PFSK-1 (cell line): Measurements from ENCODE around the gene ABLIM2.
A peak's percentile ranks its signal among the peaks of the same experiment; 100 is the strongest.

Source experiments
- FOXP2 ChIP-seq: optimal IDR thresholded peaks from 2 replicates; pipeline ENCODE3; 2011; ENCODE audit warnings: borderline replicate concordance, control low read depth, inconsistent platforms; ENCODE audit not compliant: insufficient read depth; ENCODE audit errors: extremely low read length, extremely low read depth
- POLR2AphosphoS5 ChIP-seq: IDR thresholded peaks from 2 replicates; pipeline ENCODE4 v1.6.1; 2012; ENCODE audit warnings: low read depth, mild to moderate bottlenecking, control low read depth, low read length, moderate library complexity
- SIN3A ChIP-seq: IDR thresholded peaks from 2 replicates; pipeline ENCODE4 v1.6.1; 2012; ENCODE audit warnings: mild to moderate bottlenecking, low read length, moderate library complexity, borderline replicate concordance; ENCODE audit not compliant: insufficient read depth
- TAF1 ChIP-seq: IDR thresholded peaks from 2 replicates; pipeline ENCODE4 v1.6.1; 2012; ENCODE audit warnings: low read length, control low read depth, borderline replicate concordance; ENCODE audit not compliant: insufficient read depth
- TF ChIP-seq, protein P1 (sequence below), 2 experiments: IDR thresholded peaks; 2 replicates each; pipeline versions ENCODE4 v1.6.1 to v1.8.0; 2011 to 2012; ENCODE audit warnings: low read depth in 2 of 2, low read length in 2 of 2, control low read depth in 1 of 2, inconsistent platforms in 1 of 2, mild to moderate bottlenecking in 1 of 2, moderate library complexity in 1 of 2; ENCODE audit not compliant: insufficient read depth in 1 of 2

ABLIM2 gene

DNA sequence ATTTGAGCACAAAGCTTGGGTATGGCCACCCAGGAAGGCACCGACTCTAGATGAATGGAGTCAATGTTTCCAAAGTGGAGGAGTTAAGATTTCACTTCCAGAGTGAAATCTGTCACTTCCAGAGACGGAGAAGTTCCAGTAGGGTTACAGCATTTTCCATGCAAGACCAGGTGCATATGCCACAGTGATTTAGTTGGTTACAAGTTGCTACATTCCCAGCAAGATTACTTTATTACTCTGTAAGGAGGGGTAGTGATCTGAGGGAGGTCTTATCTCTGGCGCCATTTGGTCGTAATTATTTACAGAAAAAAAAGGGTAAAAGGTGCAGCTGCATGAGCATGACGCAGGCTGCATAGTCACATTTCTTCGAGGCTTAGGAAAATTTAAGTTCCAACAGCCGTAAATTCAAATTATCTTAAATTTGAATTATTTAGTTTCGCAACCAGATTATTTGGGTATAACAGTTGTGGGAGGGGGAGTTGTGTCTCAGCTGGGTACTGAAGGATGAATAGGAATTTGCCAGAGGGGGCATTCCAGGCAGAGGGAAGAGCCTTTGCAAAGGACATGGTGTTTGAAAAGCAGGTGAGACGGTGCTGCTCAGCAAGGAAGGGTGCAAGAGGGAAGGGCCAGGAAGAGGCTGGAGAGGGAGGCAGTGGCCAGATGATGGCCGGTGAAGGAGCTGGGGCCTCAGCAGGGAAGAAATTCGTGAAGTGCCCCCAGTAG, 201.5 kb downstream of the ABLIM2 start:
- TF ChIP-seq SIN3A (no peak), TAF1 (no peak), POLR2AphosphoS5 (no peak), FOXP2 (no peak)
- TF ChIP-seq, protein P1, sequence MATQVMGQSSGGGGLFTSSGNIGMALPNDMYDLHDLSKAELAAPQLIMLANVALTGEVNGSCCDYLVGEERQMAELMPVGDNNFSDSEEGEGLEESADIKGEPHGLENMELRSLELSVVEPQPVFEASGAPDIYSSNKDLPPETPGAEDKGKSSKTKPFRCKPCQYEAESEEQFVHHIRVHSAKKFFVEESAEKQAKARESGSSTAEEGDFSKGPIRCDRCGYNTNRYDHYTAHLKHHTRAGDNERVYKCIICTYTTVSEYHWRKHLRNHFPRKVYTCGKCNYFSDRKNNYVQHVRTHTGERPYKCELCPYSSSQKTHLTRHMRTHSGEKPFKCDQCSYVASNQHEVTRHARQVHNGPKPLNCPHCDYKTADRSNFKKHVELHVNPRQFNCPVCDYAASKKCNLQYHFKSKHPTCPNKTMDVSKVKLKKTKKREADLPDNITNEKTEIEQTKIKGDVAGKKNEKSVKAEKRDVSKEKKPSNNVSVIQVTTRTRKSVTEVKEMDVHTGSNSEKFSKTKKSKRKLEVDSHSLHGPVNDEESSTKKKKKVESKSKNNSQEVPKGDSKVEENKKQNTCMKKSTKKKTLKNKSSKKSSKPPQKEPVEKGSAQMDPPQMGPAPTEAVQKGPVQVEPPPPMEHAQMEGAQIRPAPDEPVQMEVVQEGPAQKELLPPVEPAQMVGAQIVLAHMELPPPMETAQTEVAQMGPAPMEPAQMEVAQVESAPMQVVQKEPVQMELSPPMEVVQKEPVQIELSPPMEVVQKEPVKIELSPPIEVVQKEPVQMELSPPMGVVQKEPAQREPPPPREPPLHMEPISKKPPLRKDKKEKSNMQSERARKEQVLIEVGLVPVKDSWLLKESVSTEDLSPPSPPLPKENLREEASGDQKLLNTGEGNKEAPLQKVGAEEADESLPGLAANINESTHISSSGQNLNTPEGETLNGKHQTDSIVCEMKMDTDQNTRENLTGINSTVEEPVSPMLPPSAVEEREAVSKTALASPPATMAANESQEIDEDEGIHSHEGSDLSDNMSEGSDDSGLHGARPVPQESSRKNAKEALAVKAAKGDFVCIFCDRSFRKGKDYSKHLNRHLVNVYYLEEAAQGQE (IDR thresholded peaks at IDR 0.05; ENCODE audit: insufficient read depth in 1 of 2, low read depth in 2 of 2, low read length in 2 of 2): no peak

DNA sequence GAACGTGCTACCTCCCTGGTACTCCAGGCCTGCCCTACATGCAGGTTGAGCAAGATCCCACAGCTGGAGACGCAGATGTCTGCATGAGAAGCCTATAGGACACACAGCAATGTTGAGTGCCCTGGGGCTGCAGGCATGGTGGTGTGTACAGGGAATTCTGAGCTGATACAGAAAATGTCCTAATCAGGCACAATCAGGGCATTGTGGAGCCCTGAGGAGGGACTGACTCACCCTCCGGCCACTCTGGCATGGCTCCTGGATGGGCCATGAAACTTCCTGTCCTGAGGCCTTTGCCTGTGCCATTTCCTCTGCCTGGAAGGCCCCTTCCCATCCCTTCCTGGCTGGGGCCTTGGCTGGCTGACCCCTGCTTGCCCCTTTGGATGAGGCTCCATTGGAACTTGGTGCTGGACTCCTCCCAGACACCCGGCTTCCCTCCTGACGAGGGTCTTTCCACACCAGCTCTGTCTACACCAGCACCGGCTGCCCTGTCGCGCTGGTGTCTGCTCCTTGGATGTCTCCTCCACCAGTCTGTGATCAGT, 202.3 kb downstream of the ABLIM2 start:
- TF ChIP-seq POLR2AphosphoS5: no peak
- no peak for TF ChIP-seq FOXP2
- TF ChIP-seq TAF1: no peak
- TF ChIP-seq, protein P1 (IDR thresholded peaks at IDR 0.05; ENCODE audit: insufficient read depth in 1 of 2, low read depth in 2 of 2, low read length in 2 of 2): peak in 1 of 2 experiments; percentile 26; a peak in 1 of 4 replicates
- no peak for TF ChIP-seq SIN3A

DNA sequence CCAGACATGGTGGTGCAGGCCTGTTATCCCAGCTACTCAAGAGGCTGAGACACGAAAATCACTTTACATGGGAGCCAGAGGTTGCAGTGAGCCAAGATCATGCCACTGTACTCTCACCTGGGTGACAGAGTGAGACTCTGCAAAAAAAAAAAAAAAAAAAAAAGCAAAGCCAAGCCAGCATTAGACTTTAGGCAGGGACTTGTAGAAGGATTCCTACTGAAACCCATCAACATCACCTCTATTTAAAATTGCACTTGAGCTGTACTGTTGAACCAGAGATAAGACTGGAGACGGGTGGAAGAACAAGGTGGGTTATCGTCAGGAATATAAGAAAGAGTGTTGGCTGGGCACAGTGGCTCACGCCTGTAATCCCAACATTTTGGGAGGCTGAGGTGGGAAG, 203.2 kb downstream of the ABLIM2 start:
- TF ChIP-seq FOXP2 (no peak), POLR2AphosphoS5 (no peak), SIN3A (no peak), TAF1 (no peak)
- TF ChIP-seq, protein P1 (IDR thresholded peaks at IDR 0.05; ENCODE audit: insufficient read depth in 1 of 2, low read depth in 2 of 2, low read length in 2 of 2): no peak

DNA sequence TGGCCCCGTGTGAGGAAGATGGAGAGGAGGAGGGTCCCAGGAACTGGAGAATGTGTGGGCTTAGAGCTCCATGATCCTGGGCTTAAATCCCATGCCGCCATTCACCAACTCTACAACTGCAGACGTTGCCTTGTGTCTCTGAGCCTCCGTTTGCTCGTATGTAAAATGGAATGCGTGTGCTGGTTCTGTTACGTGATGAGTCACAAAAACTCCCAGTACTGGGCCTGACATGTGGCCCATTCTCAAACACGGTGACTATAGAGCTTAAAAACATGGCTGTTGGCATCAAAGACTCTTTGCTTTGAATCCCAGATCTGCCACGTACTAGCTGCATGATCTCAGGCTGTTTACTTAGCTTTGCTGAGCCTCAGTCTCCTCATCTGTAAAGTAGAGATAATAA, 206.0 kb downstream of the ABLIM2 start:
- TF ChIP-seq FOXP2 (no peak), POLR2AphosphoS5 (no peak), TAF1 (no peak), SIN3A (no peak)
- TF ChIP-seq, protein P1 (IDR thresholded peaks at IDR 0.05; ENCODE audit: insufficient read depth in 1 of 2, low read depth in 2 of 2, low read length in 2 of 2): no peak
